ENCODE data around the gene ENSA. TPM values are rescaled to one million over a fixed set of nuclear protein-coding genes. Genes with fewer than 3 reads are reported as not detected.
"Not testable (repeated sequence)": the region's sequence is repeated elsewhere in the genome, so short reads cannot be mapped to it uniquely, and the experiment has no call there.

The ENSA gene
- total and polyA plus RNA-seq, 2 donors from 2014 or later: 172 to 193 TPM

GRCh38 chr1:150575072-150575489 is 54.3 kb downstream of the ENSA start:
- no peak for FAIRE-seq
- H3K4me3 ChIP-seq (ENCODE audit: low read length in 3 of 3): peak overlapping the region in 2 of 3 donors; percentile 96 to 99
- TF ChIP-seq CTCF (IDR thresholded peaks at IDR 0.05; ENCODE audit: borderline replicate concordance, extremely low read depth, insufficient read depth): no peak
- H3K9me3 ChIP-seq (ENCODE audit: control insufficient read depth in 2 of 3, insufficient read depth in 1 of 3, low read length in 3 of 3): no peaks in the 10 kb centered on the region
- H3K9ac ChIP-seq (ENCODE audit: low read length in 3 of 3): peak overlapping the region in 2 of 3 donors; percentile 98 to 100
- H3K36me3 ChIP-seq (ENCODE audit: control insufficient read depth in 2 of 3, insufficient read depth in 3 of 3, low read length in 3 of 3): peaks cover 17 to 65% (median 36%) of the 10 kb centered on the region in 3 donors
- peaks cover 10 to 32% (median 14%) of the 10 kb centered on the region in 3 donors for H3K4me1 ChIP-seq (ENCODE audit: control insufficient read depth in 2 of 3, insufficient read depth in 2 of 3, low read depth in 1 of 3, low read length in 3 of 3)
- H3K27ac ChIP-seq (ENCODE audit: low read depth in 2 of 2, low read length in 2 of 2): peak overlapping the region; percentile 71 to 100
- no peaks in the 10 kb centered on the region for H3K27me3 ChIP-seq (ENCODE audit: control insufficient read depth, insufficient read depth, low read length)
- intact Hi-C loops (cut with DNase I): loop anchor here (10.0 kb wide), 1 partner anchor 50 kb away; the partner anchor contains the start of gene ENSA
- no peak for DNase-seq

DNA sequence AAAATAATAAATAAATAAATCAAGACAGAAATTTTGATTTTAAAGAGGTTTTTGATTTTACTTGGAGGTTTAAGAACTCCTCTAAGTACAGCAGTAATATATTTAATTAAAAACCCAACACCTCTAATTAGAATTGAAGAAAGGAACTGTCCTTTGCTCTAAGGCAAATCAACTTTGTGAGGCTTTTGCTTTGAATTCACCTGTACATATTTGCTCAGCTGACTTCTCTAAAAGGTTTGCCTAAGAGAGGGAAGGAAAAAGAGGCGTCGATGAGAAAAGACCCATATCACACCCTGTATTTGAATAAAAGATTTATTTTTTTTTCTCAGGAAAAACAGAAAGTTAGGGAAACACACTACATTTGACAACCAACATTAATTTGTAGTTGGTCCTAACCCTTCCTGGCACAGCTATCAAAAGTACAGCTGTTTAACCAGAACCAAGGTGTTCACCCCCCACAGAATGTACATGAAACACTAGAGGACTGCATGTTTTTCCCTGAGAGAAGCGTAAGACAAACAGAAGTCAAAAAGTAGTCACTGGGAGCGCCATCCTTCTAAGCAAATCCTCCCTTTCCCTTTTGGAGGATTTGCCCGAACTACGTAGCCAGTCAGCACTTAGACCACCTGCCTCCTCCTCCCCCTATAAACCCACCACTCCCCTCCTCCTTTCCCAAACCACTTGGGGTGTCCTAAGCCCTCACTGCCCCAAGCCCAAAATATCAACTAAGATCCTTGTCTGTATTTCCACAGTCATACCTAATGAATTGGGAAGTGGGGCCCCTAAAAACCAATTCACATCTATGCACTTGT is 54.9 kb downstream of the ENSA start:
- no peaks in the 10 kb centered on the region for H3K9me3 ChIP-seq (ENCODE audit: control insufficient read depth in 2 of 3, insufficient read depth in 1 of 3, low read length in 3 of 3)
- H3K27ac ChIP-seq (ENCODE audit: low read depth in 2 of 2, low read length in 2 of 2): peak overlapping the region; percentile 71 to 100
- H3K9ac ChIP-seq (ENCODE audit: low read length in 3 of 3): peak overlapping the region in 2 of 3 donors; percentile 74 to 98
- H3K36me3 ChIP-seq (ENCODE audit: control insufficient read depth in 2 of 3, insufficient read depth in 3 of 3, low read length in 3 of 3): peaks cover 17 to 65% (median 36%) of the 10 kb centered on the region in 3 donors
- H3K4me3 ChIP-seq (ENCODE audit: low read length in 3 of 3): peak overlapping the region; percentile 11 to 99 (median 96)
- no peaks in the 10 kb centered on the region for H3K27me3 ChIP-seq (ENCODE audit: control insufficient read depth, insufficient read depth, low read length)
- DNase-seq (no peak), FAIRE-seq (no peak)
- intact Hi-C loops (cut with DNase I): loop anchor here (10.0 kb wide), 1 partner anchor 50 kb away; the partner anchor contains the start of gene ENSA
- H3K4me1 ChIP-seq (ENCODE audit: control insufficient read depth in 2 of 3, insufficient read depth in 2 of 3, low read depth in 1 of 3, low read length in 3 of 3): peaks cover 7 to 32% (median 17%) of the 10 kb centered on the region in 3 donors
- TF ChIP-seq CTCF (IDR thresholded peaks at IDR 0.05; ENCODE audit: borderline replicate concordance, extremely low read depth, insufficient read depth): no peak

- H3K9ac ChIP-seq (ENCODE audit: low read length in 3 of 3); H3K9me3 ChIP-seq (ENCODE audit: control insufficient read depth in 2 of 3, insufficient read depth in 1 of 3, low read length in 3 of 3); H3K27me3 ChIP-seq (ENCODE audit: control insufficient read depth, insufficient read depth, low read length); FAIRE-seq; H3K4me3 ChIP-seq (ENCODE audit: low read length in 3 of 3); DNase-seq: not testable (repeated sequence)
- Histone ChIP-seq H3K4me1 (ENCODE audit: control insufficient read depth in 2 of 3, insufficient read depth in 2 of 3, low read depth in 1 of 3, low read length in 3 of 3) (peaks cover 9 to 36% (median 22%) of the 10 kb centered on the region in 3 donors), H3K27ac (ENCODE audit: low read depth in 2 of 2, low read length in 2 of 2) (peak overlapping the region; percentile 1 to 65), H3K36me3 (ENCODE audit: control insufficient read depth in 2 of 3, insufficient read depth in 3 of 3, low read length in 3 of 3) (peaks cover 17 to 62% (median 36%) of the 10 kb centered on the region in 3 donors)
- intact Hi-C loops (cut with DNase I): loop anchor here (10.0 kb wide), 1 partner anchor 51 kb away; the partner anchor contains the start of gene ENSA
Measured at GRCh38 chr1:150573648-150574071, 55.8 kb downstream of the ENSA start.
